SK-N-SH treated with all-trans-retinoic acid at 6 μM for 48 hours (cell line): ENCODE measurements around the gene CGRRF1.

ENCODE experiments used
- ATAC-seq: fragments of 200-7000 bp; cut with Tn5 transposase; 3 replicates; pipeline ENCODE4 v1.9.1; 2020; ENCODE audit warnings: mild to moderate bottlenecking, moderate library complexity
- ARNTL ChIP-seq: fragments of 450-650 bp; formaldehyde crosslinking; IDR thresholded peaks from 2 replicates; pipeline ENCODE4 v1.5.0; 2020; ENCODE audit warnings: low read depth, mild to moderate bottlenecking, moderate library complexity, borderline replicate concordance
- BACH2 ChIP-seq: fragments of 250-450 bp; sonication (Bioruptor Pico); IDR thresholded peaks from 2 replicates; pipeline ENCODE4 v1.9.0; 2021; ENCODE audit warnings: mild to moderate bottlenecking, borderline replicate concordance
- CSDC2 ChIP-seq: fragments of 250-450 bp; sonication (Bioruptor Pico); IDR thresholded peaks from 2 replicates; pipeline ENCODE4 v1.5.0; 2020; ENCODE audit warnings: mild to moderate bottlenecking, moderate library complexity
- ESRRG ChIP-seq: fragments of 250-450 bp; sonication (Bioruptor Pico); IDR thresholded peaks from 2 replicates; pipeline ENCODE4 v1.6.1; 2021; ENCODE audit warnings: mild to moderate bottlenecking
- ISL1 ChIP-seq: fragments of 250-450 bp; sonication (Bioruptor Pico); IDR thresholded peaks from 2 replicates; pipeline ENCODE4 v2.1.2; 2022; ENCODE audit warnings: mild to moderate bottlenecking, moderate library complexity
- OSR1 ChIP-seq: fragments of 250-450 bp; sonication (Bioruptor Pico); IDR thresholded peaks from 2 replicates; pipeline ENCODE4 v1.8.0; 2022; ENCODE audit warnings: moderate library complexity, mild to moderate bottlenecking, inconsistent platforms
- PPARA ChIP-seq: fragments of 250-450 bp; sonication (Bioruptor Pico); IDR thresholded peaks from 2 replicates; pipeline ENCODE4 v1.5.0; 2020; ENCODE audit warnings: mild to moderate bottlenecking, borderline replicate concordance
- RARB ChIP-seq: fragments of 250-450 bp; sonication (Bioruptor Pico); IDR thresholded peaks from 2 replicates; pipeline ENCODE4 v1.8.0; 2021; ENCODE audit warnings: mild to moderate bottlenecking, moderate library complexity
- SNAI2 ChIP-seq: fragments of 250-450 bp; sonication (Bioruptor Pico); IDR thresholded peaks from 2 replicates; pipeline ENCODE4 v1.5.0; 2020; ENCODE audit warnings: mild to moderate bottlenecking, moderate library complexity
- TCF4 ChIP-seq: fragments of 250-450 bp; sonication (Bioruptor Pico); IDR thresholded peaks from 2 replicates; pipeline ENCODE4 v1.8.0; 2021; ENCODE audit warnings: mild to moderate bottlenecking, moderate library complexity, borderline replicate concordance
- TOX ChIP-seq: fragments of 250-450 bp; sonication (Bioruptor Pico); IDR thresholded peaks from 2 replicates; pipeline ENCODE4 v1.8.0; 2021; ENCODE audit warnings: mild to moderate bottlenecking, moderate library complexity, borderline replicate concordance
- ZFP3 ChIP-seq: fragments of 250-450 bp; sonication (Bioruptor Pico); IDR thresholded peaks from 2 replicates; pipeline ENCODE4 v1.5.0; 2020; ENCODE audit warnings: mild to moderate bottlenecking, moderate library complexity
- ZFP30 ChIP-seq: fragments of 450-650 bp; formaldehyde crosslinking; IDR thresholded peaks from 2 replicates; pipeline ENCODE4 v1.5.0; 2022; ENCODE audit warnings: mild to moderate bottlenecking, moderate library complexity
- ZNF565 ChIP-seq: fragments of 450-650 bp; formaldehyde crosslinking; conservative IDR thresholded peaks from 2 replicates; pipeline ENCODE4 v1.5.0; 2020; ENCODE audit warnings: low read depth, mild to moderate bottlenecking, moderate library complexity
- ZNF70 ChIP-seq: fragments of 450-650 bp; formaldehyde crosslinking; IDR thresholded peaks from 2 replicates; pipeline ENCODE4 v1.5.0; 2020; ENCODE audit warnings: mild to moderate bottlenecking, moderate library complexity
- ZNF8 ChIP-seq: fragments of 450-650 bp; formaldehyde crosslinking; IDR thresholded peaks from 2 replicates; pipeline ENCODE4 v1.5.0; 2020; ENCODE audit warnings: mild to moderate bottlenecking, moderate library complexity
- TF ChIP-seq, protein P1 (sequence below): fragments of 250-450 bp; sonication (Bioruptor Pico); IDR thresholded peaks from 2 replicates; pipeline ENCODE4 v1.5.1; 2020; ENCODE audit warnings: low read depth, mild to moderate bottlenecking, moderate library complexity
- TF ChIP-seq, protein P2 (sequence below): fragments of 250-450 bp; sonication (Bioruptor Pico); IDR thresholded peaks from 2 replicates; pipeline ENCODE4 v1.5.1; 2021; ENCODE audit warnings: mild to moderate bottlenecking, moderate library complexity
- TF ChIP-seq, protein P3 (sequence below): fragments of 250-450 bp; sonication (Bioruptor Pico); IDR thresholded peaks from 2 replicates; pipeline ENCODE4 v1.8.0; 2020; ENCODE audit warnings: mild to moderate bottlenecking, moderate library complexity, borderline replicate concordance
- TF ChIP-seq, protein P4 (sequence below): fragments of 250-450 bp; sonication (Bioruptor Pico); IDR thresholded peaks from 2 replicates; pipeline ENCODE4 v1.8.0; 2021; ENCODE audit warnings: low read depth, mild to moderate bottlenecking, moderate library complexity, borderline replicate concordance

Gene CGRRF1

DNA sequence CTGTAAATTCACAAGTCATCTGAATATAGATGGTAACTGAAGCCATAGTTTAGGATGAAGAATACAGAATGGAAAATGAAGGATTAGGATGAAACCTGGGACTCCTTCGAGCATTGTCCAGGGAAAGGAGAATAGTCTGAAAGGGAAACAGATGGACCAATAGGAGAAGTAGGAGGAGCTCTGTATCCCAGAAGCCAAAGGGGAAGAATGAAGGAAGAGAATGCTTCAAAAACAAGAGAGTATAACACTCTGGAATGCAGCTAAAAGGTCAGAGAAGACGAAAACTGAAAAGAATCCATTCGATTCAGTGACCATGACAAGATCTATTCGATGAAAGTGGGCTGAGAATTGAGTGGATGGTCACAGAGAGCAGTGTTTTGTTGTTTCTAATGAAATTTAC lies 21.9 kb upstream of the CGRRF1 start:
- ATAC-seq: peak; percentile 74
- TF ChIP-seq OSR1 (CRISPR knock-in tag): no peak

DNA sequence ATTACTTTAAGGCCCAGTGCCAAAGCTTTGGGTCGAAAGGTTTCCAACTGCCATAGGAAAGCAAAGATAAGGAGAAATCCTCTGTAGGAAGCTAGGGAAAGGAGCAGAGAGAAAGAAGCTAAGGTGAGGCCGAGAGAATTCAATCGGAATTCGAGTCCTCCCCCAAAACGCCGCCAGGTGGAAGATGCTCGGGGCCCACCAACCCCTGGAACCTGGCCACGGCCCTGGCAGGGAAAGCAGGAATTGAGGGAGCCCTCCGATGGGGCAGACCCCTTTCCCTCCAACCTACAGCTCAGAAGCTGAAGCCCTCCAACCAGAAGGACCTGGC lies 21.4 kb upstream of the CGRRF1 start:
- ATAC-seq: no peak
- TF ChIP-seq ZNF70 (CRISPR knock-in tag) (no peak), ZNF8 (CRISPR knock-in tag) (no peak), SNAI2 (CRISPR knock-in tag) (no peak), BACH2 (CRISPR knock-in tag) (no peak), TCF4 (CRISPR knock-in tag) (no peak), ZFP3 (no peak), RARB (CRISPR knock-in tag) (no peak), ZNF565 (CRISPR knock-in tag) (no peak), ARNTL (CRISPR knock-in tag) (no peak), PPARA (CRISPR knock-in tag) (no peak), ISL1 (no peak), TOX (no peak), OSR1 (CRISPR knock-in tag) (no peak), ZFP30 (no peak)
- TF ChIP-seq, protein P1, sequence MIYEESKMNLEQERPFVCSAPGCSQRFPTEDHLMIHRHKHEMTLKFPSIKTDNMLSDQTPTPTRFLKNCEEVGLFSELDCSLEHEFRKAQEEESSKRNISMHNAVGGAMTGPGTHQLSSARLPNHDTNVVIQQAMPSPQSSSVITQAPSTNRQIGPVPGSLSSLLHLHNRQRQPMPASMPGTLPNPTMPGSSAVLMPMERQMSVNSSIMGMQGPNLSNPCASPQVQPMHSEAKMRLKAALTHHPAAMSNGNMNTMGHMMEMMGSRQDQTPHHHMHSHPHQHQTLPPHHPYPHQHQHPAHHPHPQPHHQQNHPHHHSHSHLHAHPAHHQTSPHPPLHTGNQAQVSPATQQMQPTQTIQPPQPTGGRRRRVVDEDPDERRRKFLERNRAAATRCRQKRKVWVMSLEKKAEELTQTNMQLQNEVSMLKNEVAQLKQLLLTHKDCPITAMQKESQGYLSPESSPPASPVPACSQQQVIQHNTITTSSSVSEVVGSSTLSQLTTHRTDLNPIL (CRISPR knock-in tag): no peak
- TF ChIP-seq, protein P2, sequence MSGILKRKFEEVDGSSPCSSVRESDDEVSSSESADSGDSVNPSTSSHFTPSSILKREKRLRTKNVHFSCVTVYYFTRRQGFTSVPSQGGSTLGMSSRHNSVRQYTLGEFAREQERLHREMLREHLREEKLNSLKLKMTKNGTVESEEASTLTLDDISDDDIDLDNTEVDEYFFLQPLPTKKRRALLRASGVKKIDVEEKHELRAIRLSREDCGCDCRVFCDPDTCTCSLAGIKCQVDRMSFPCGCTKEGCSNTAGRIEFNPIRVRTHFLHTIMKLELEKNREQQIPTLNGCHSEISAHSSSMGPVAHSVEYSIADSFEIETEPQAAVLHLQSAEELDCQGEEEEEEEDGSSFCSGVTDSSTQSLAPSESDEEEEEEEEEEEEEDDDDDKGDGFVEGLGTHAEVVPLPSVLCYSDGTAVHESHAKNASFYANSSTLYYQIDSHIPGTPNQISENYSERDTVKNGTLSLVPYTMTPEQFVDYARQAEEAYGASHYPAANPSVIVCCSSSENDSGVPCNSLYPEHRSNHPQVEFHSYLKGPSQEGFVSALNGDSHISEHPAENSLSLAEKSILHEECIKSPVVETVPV: no peak
- TF ChIP-seq, all 23 proteins: peak for 0

DNA sequence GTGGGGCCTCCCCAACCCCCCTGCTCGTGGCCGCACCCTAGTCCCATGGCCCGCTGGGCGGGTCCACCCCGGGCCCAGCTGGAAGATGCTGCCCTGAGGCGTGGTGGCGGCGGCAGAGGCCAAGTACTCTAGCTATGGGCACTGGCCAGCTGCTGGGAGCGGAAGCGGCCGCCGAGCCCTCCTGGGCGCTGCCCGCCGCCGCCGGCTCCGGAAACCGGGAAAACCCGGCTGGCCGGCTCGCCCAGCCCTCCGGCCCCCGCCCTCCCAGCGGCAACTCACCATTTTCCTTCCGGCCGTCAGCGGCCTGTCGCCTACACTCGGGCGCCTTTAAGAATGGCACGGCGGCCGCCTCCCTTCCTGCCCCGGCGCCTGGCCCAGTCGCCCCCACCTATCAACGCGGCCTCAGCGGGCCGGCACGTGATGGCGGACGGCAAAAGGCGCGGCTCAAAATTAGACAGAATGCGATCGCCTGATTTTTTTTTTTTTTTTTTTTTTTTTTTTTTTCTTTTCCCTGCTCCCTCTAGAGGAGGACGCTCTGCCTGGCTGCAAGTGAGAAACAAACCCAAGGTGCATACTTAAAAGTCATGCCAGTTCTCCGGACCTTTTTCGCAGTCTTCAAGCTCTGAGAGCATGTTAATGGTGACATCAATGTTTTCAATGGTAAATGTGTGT lies 20.9 kb upstream of the CGRRF1 start, which contains the start of gene GMFB:
TSS of gene GMFB (minus strand) at position 335 of the 672 bp plus-strand sequence. CDS start at position 282, 53 bp downstream.
- peak; percentile 94 for ATAC-seq
- TF ChIP-seq ARNTL (CRISPR knock-in tag) (0 out of 2 replicates have a peak, but pooled peaks have one; percentile 62), ZNF565 (CRISPR knock-in tag) (no peak), ZFP30 (no peak)
- TF ChIP-seq, protein P3, sequence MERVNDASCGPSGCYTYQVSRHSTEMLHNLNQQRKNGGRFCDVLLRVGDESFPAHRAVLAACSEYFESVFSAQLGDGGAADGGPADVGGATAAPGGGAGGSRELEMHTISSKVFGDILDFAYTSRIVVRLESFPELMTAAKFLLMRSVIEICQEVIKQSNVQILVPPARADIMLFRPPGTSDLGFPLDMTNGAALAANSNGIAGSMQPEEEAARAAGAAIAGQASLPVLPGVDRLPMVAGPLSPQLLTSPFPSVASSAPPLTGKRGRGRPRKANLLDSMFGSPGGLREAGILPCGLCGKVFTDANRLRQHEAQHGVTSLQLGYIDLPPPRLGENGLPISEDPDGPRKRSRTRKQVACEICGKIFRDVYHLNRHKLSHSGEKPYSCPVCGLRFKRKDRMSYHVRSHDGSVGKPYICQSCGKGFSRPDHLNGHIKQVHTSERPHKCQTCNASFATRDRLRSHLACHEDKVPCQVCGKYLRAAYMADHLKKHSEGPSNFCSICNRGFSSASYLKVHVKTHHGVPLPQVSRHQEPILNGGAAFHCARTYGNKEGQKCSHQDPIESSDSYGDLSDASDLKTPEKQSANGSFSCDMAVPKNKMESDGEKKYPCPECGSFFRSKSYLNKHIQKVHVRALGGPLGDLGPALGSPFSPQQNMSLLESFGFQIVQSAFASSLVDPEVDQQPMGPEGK (CRISPR knock-in tag): 0 out of 2 replicates have a peak, but pooled peaks have one; percentile 23

DNA sequence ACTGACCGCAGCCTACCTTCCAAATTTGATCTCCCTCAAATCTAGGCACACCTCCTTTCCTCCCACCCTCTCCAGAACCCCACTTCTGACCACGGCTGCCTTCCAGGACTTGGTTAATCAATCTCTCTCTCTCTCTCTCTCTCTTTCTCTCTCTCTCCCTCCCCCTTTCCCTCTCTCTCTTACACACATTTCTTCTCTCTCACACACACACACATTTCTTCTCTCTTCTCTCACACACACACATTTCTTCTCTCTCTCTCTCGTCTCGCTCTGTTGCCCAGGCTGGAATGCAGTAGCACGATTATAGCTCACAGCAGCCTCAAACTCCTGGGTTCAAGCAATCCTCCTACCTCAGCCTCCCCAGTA lies 20.4 kb upstream of the CGRRF1 start:
- TF ChIP-seq CSDC2 (no peak), ZFP3 (no peak), ESRRG (no peak), PPARA (CRISPR knock-in tag) (no peak), RARB (CRISPR knock-in tag) (no peak), ZNF70 (CRISPR knock-in tag) (no peak), TCF4 (CRISPR knock-in tag) (no peak)
- TF ChIP-seq, protein P1 (CRISPR knock-in tag): no peak
- ATAC-seq: peak; percentile 4

DNA sequence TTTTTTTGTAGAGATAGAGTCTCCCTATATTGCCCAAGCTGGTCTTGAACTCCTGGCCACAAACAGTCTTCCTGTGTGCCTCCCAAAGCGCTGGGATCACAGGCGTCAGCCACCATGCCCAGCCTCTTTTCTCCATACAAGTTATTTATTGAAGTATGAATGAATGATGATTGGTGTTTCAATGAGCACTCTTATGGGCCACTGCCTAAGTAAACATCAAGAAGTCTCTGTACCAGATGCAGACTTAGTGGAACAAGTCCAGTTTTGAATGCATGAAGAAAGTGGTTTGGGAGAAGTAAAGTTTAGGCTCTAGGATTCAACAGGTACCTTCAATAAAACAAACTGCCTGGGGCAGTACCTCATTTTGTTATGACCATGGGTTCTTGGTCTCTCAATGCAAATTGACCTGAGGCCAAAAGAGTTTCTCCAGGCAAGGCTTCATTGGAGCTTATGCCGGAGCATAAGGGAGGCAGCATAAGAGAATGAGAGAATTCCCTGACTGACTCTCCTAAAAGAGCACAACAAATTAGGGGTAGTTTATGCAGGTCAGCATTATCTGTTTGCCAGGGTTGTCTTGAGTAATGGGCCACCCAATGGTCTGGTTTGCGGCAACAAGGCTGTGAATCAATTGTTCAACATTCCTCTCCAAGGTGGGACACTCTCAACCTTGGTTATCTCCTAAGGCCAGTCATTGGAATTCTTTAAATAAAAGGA lies 19.8 kb upstream of the CGRRF1 start:
- ATAC-seq: no peak
- TF ChIP-seq, protein P3 (CRISPR knock-in tag): no peak
- TF ChIP-seq BACH2 (CRISPR knock-in tag) (no peak), TCF4 (CRISPR knock-in tag) (no peak), ZNF70 (CRISPR knock-in tag) (no peak), ZNF8 (CRISPR knock-in tag) (no peak), TOX (no peak), ZFP30 (no peak), SNAI2 (CRISPR knock-in tag) (no peak)
- TF ChIP-seq, protein P4, sequence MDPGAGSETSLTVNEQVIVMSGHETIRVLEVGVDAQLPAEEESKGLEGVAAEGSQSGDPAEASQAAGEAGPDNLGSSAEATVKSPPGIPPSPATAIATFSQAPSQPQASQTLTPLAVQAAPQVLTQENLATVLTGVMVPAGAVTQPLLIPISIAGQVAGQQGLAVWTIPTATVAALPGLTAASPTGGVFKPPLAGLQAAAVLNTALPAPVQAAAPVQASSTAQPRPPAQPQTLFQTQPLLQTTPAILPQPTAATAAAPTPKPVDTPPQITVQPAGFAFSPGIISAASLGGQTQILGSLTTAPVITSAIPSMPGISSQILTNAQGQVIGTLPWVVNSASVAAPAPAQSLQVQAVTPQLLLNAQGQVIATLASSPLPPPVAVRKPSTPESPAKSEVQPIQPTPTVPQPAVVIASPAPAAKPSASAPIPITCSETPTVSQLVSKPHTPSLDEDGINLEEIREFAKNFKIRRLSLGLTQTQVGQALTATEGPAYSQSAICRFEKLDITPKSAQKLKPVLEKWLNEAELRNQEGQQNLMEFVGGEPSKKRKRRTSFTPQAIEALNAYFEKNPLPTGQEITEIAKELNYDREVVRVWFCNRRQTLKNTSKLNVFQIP (CRISPR knock-in tag): no peak
- TF ChIP-seq, protein P1 (CRISPR knock-in tag): no peak
